Stimulated activated CD8-positive, alpha-beta memory T cell treated with anti-CD3 and anti-CD28 coated beads, Interleukin-15, amount 100 ng/mL, for 24 hours (primary cell): ENCODE data around the gene ZNF432.
A peak's percentile ranks its signal among the peaks of the same experiment; 100 is the strongest.

Experiments used
- DNase-seq: peaks from one replicate; pipeline ENCODE4 v3.0.0-alpha.2; 2020; ENCODE audit warnings: low read depth

The ZNF432 gene

GRCh38 chr19:52007806-52008557, 40.7 kb downstream of the ZNF432 start, which contains the start of gene ZNF615:
TSS of gene ZNF615 (minus strand) at chr19:52008211. CDS start at chr19:52003711, 4,500 bp downstream.
- peak; percentile 84 for DNase-seq

DNA sequence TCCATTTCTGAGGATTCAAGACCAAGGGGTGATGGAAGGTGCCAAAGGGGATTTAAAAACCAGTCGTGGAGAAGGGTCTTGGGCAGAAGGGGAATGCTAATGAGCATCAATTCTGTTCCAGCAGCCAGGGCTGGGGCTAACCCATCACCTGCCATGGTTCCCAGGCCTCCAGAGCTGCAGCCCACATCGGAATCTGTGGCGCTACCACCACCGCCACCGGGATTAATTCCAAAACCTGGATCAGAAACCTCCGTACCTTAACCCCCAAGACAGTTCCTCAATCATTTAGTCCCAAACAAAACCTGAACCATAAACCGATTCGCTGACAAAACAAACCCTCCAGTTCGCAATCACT, 41.2 kb downstream of the ZNF432 start:
- no peak for DNase-seq

- no peak for DNase-seq
Measured at GRCh38 chr19:51994048-51994644, 54.5 kb downstream of the ZNF432 start.

GRCh38 chr19:51993422-51993821, 55.2 kb downstream of the ZNF432 start:
- DNase-seq = no peak

DNA sequence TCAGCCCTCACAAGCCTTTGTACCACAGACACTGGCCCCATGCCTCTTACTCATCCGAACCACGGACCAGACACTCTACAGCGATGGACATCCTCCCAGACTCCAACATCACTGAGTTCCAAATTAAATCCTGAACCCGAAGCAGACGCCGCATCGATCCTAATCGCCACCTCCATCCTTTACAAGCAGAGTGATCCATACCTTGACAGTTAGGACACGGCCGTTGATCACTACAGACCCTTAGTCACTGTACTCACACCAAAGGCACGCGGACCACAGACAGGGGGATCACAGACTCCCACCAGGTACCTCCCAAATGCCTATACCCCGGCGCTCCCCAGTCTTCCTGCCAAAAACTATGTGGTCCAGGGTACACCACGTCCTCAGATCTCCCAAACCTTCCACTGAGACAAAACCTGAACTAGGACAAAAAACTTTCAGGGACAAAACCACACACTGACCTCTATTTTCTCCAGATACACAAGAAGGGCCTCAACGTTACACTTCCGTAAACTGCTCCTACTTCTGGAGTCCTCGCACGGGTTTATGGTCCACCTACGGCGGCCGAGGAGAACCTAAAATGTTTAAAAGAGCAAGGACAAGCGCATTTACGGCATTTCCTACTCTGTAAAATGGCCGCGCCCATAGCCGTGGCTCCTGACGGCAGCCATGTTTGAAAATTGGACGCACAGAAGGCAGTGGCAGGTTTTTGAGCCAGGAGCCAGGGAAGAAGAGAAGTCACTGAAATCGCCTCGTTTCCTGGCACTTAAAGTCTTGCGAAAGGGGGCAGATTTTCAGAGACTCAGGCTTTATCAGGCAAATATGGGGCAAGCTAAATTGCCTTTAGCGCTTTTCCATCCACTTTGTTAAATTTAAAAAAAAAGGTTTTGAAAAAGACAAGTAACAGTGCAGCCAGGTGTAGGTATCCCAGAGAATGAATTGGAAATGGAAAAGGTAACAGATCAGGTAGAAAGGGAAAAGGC, 62.0 kb downstream of the ZNF432 start, which contains the start of gene ZNF350:
Gene ZNF350, minus strand, starts transcription at position 532 of the 983 bp plus-strand sequence. CDS start 12,480 bp downstream, outside the sequence.
- peak; percentile 47 for DNase-seq

DNA sequence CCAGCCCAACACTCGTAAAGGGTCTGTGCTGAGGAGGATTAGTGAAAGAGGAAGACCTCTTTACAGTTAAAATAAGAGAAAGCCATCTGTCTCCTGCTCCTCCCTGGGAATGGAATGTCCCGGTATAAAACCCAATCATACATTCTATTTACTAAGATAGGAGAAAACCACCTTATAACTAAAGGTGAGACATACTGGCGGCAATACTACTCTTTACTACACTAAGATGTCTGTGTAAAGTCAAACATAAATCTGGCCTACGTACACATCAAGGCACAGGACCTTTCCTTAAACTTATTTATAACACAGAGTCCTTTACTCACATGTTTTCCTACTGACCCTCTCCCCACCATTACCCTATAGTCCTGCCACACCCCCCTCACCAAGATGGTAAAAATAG, 65.3 kb downstream of the ZNF432 start:
- no peak for DNase-seq
